Sigmoid colon (tissue), 4 donors: ENCODE data around the gene PCDHGB6.

Experiments
- EP300 ChIP-seq, 4 donors: sonication (generic); formaldehyde crosslinking; IDR thresholded peaks; one replicate each; pipeline ENCODE4 v1.6.1; 2017; ENCODE audit warnings: antibody characterized with exemption in 4 of 4
- POLR2AphosphoS5 ChIP-seq, 4 donors: sonication (generic); formaldehyde crosslinking; IDR thresholded peaks; one replicate each; pipeline ENCODE4 v1.6.1; 2017; ENCODE audit warnings: antibody characterized with exemption in 4 of 4
- TF ChIP-seq, protein P1 (sequence below), 4 experiments: fragments of 450-650 bp in 3 of 4; fragments of 200-600 bp in 1 of 4; IDR thresholded peaks; one replicate each; pipeline ENCODE4 v1.5.1; 2016 to 2019; ENCODE audit warnings: antibody characterized with exemption in 4 of 4, mild to moderate bottlenecking in 3 of 4, moderate library complexity in 2 of 4

DNA sequence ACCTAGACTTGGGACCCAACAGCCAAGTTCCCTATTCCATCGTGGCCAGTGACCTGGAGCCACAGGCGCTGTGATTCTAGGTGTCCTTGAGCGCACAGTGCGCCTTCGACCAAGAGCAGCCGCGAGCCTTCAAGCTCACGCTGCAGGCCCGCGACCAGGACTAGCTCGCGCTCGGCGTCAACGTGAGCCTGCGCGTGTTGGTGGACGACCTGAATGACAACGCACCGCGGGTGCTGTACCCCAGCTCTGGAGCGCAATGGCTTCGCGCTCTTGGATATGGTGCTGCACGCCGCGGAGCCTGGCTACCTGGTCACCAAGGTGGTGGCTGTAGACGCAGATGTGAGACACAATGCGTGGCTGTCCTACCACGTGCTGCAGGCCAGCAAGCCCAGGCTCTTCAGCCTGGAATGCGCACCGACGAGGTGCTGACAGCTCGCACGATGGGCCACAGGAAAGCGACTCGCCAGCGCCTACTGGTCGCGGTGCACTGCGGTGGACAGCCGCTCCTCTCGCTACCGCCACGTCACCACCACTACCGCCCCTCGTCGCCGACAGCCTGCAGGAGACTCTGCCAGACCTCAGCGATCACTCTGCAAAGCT is 33.9 kb downstream of the PCDHGB6 start:
- TF ChIP-seq POLR2AphosphoS5 (IDR thresholded peaks at IDR 0.05), result no peak
- TF ChIP-seq, protein P1, sequence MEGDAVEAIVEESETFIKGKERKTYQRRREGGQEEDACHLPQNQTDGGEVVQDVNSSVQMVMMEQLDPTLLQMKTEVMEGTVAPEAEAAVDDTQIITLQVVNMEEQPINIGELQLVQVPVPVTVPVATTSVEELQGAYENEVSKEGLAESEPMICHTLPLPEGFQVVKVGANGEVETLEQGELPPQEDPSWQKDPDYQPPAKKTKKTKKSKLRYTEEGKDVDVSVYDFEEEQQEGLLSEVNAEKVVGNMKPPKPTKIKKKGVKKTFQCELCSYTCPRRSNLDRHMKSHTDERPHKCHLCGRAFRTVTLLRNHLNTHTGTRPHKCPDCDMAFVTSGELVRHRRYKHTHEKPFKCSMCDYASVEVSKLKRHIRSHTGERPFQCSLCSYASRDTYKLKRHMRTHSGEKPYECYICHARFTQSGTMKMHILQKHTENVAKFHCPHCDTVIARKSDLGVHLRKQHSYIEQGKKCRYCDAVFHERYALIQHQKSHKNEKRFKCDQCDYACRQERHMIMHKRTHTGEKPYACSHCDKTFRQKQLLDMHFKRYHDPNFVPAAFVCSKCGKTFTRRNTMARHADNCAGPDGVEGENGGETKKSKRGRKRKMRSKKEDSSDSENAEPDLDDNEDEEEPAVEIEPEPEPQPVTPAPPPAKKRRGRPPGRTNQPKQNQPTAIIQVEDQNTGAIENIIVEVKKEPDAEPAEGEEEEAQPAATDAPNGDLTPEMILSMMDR (IDR thresholded peaks at IDR 0.05), result no peak
- no peak for TF ChIP-seq EP300 (IDR thresholded peaks at IDR 0.05)
